OCI-LY7 (cell line): ENCODE data around the gene KCTD13. TPM values are rescaled to one million over a fixed set of nuclear protein-coding genes. Genes with fewer than 3 reads are reported as not detected.

ENCODE experiments used
- BruUV-seq: library from RNA; stranded (reverse); fragments of 400-500 nt; replicated peaks from 2 replicates; lab custom pipeline; 2021; lab: Mats Ljungman, UMichigan
- CTCF ChIA-PET: fragments of 300-600 bp; sonication (Branson Sonifier 250); formaldehyde crosslinking; loops from one replicate; lab custom pipeline; 2022; ENCODE audit warnings: antibody characterized with exemption; ENCODE audit not compliant: unreplicated experiment; lab: Charles Lee
- POLR2A ChIA-PET: fragments of 300-600 bp; sonication (Branson Sonifier 250); formaldehyde crosslinking; loops from one replicate; lab custom pipeline; 2022; ENCODE audit warnings: antibody characterized with exemption; lab: Charles Lee
- DNase-seq: peaks from one replicate; pipeline ENCODE4 v3.0.0-alpha.2; 2015; ENCODE audit warnings: low spot score
- H2AFZ ChIP-seq: fragments of 200-600 bp; sonication (generic), shearing (Covaris generic); 2 replicates; pipeline ENCODE4 v1.6.1; 2014; ENCODE audit warnings: mild to moderate bottlenecking, antibody characterized with exemption, low read length, moderate library complexity
- H3K27ac ChIP-seq: fragments of 200-600 bp; sonication (generic); 2 replicates; pipeline ENCODE4 v1.5.1; 2014; ENCODE audit warnings: mixed run types, low read depth, mild to moderate bottlenecking, moderate library complexity, low read length, inconsistent platforms; ENCODE audit not compliant: poor library complexity, severe bottlenecking
- H3K36me3 ChIP-seq: fragments of 200-600 bp; sonication (generic); 2 replicates; pipeline ENCODE4 v1.6.1; 2014; ENCODE audit warnings: mild to moderate bottlenecking, antibody characterized with exemption, low read length, moderate library complexity, mixed read lengths; ENCODE audit not compliant: insufficient read depth
- H3K4me1 ChIP-seq: fragments of 200-600 bp; sonication (generic); 2 replicates; pipeline ENCODE4 v1.5.1; 2014; ENCODE audit warnings: mild to moderate bottlenecking, low read length; ENCODE audit not compliant: insufficient read depth, poor library complexity, severe bottlenecking
- H3K4me2 ChIP-seq: fragments of 200-600 bp; sonication (generic); 2 replicates; pipeline ENCODE4 v1.6.1; 2014; ENCODE audit warnings: mild to moderate bottlenecking, low read length
- H3K4me3 ChIP-seq: fragments of 200-600 bp; sonication (generic); 2 replicates; pipeline ENCODE4 v1.5.1; 2014; ENCODE audit warnings: mild to moderate bottlenecking, low read depth, low read length; ENCODE audit not compliant: poor library complexity, severe bottlenecking
- H3K79me2 ChIP-seq: fragments of 200-600 bp; sonication (generic); 2 replicates; pipeline ENCODE4 v1.6.1; 2016; ENCODE audit warnings: low read depth, mild to moderate bottlenecking, low read length, moderate library complexity, mixed read lengths; ENCODE audit not compliant: insufficient read depth
- H3K9me2 ChIP-seq: fragments of 200-600 bp; sonication (generic); 2 replicates; pipeline ENCODE4 v1.6.1; 2016; ENCODE audit warnings: mild to moderate bottlenecking, low read length, mixed read lengths; ENCODE audit not compliant: insufficient read depth
- H3K9me3 ChIP-seq: fragments of 200-600 bp; sonication (generic); 2 replicates; pipeline ENCODE4 v1.6.1; 2014; ENCODE audit warnings: mild to moderate bottlenecking, mixed run types, low read length, mixed read lengths
- H4K20me1 ChIP-seq: fragments of 200-600 bp; sonication (generic); 2 replicates; pipeline ENCODE4 v1.6.1; 2014; ENCODE audit warnings: mild to moderate bottlenecking, antibody characterized with exemption, low read length, moderate library complexity, mixed read lengths; ENCODE audit not compliant: insufficient read depth
- CTCF ChIP-seq: fragments of 200-600 bp; sonication (generic); conservative IDR thresholded peaks from 2 replicates; pipeline ENCODE4 v1.5.1; 2014; ENCODE audit warnings: mild to moderate bottlenecking, antibody characterized with exemption, low read length, moderate library complexity, mixed read lengths
- EZH2phosphoT487 ChIP-seq: fragments of 200-600 bp; sonication (generic); IDR thresholded peaks from 2 replicates; pipeline ENCODE4 v1.6.1; 2018; ENCODE audit warnings: low read depth, borderline replicate concordance, mild to moderate bottlenecking, mixed run types, antibody characterized with exemption, low read length, moderate library complexity, mixed read lengths
- intact Hi-C: fragments of 100-400 bp; cut with micrococcal nuclease; formaldehyde crosslinking; loops from one replicate; pipeline ENCODE4 v1.10.0; 2022; ENCODE audit not compliant: unreplicated experiment
- total RNA-seq, 2 experiments: library from RNA; depleted of rRNA in 1 of 2; stranded (reverse); fragments of >200 nt in 1 of 2; shearing (Covaris generic) in 1 of 2; gene quantifications; 2 replicates each; pipeline ENCODE4 v1.2.3, GENCODE V29; 2014 to 2022

KCTD13 gene
- total RNA-seq, 2 experiments from 2014 or later = 15.9 to 48.0 TPM

- TF ChIP-seq EZH2phosphoT487 = no peak
- no peak for TF ChIP-seq CTCF
- POLR2A ChIA-PET = interaction anchor here (0.7 to 2.8 kb wide), 10 partner anchors 8 to 248 kb away, joined by 3 to 17 read pairs (median 5); partner anchors contain the start of genes QPRT, TAOK2 and TMEM219
- H3K79me2 ChIP-seq = peaks cover 15% of the 10 kb centered on the region; the same call in 1 of the 2 replicates
- TSS peak; percentile 72 for BruUV-seq
- no peak for DNase-seq
- no peak overlapping the region for H2AFZ ChIP-seq
- H3K4me2 ChIP-seq = peak overlapping the region; percentile 96
- no peaks in the 10 kb centered on the region for H3K9me3 ChIP-seq
- no peak overlapping the region for H3K27ac ChIP-seq
- H3K9me2 ChIP-seq = no peaks in the 10 kb centered on the region
- 0 out of 2 replicates have a peak, but pooled peaks cover 5% of the 10 kb centered on the region for H3K36me3 ChIP-seq
- H3K4me3 ChIP-seq = peak overlapping the region; percentile 91
- H3K4me1 ChIP-seq = peaks cover 25% of the 10 kb centered on the region
- CTCF ChIA-PET = interaction anchor here (0.7 kb wide), 1 partner anchor 46 kb away, joined by 4 read pairs; the partner anchor contains the start of gene TAOK2
- 0 out of 2 replicates have a peak, but pooled peaks cover 4% of the 10 kb centered on the region for H4K20me1 ChIP-seq
- intact Hi-C loops = loop anchor here (2.0 kb wide), 1 partner anchor 70 kb away; the partner anchor contains the start of gene INO80E
These were observed 1.3 kb upstream of the KCTD13 start for GRCh38 chr16:29927070-29927905.

GRCh38 chr16:29926711-29927052, 656 bp upstream of the KCTD13 start:
- ChIA-PET CTCF (interaction anchor here (0.7 kb wide), 1 partner anchor 197 kb away, joined by 7 read pairs; the partner anchor contains the start of gene MAPK3), POLR2A (interaction anchor here (0.7 to 2.8 kb wide), 12 partner anchors 9 to 247 kb away, joined by 3 to 17 read pairs (median 5); partner anchors contain the start of genes HIRIP3, QPRT, TAOK2 and TMEM219)
- peak overlapping the region; percentile 59; the same call in 1 of the 2 replicates for H2AFZ ChIP-seq
- peak overlapping the region; percentile 91 for H3K4me3 ChIP-seq
- H3K9me2 ChIP-seq = no peaks in the 10 kb centered on the region
- intact Hi-C loops = loop anchor here (1.0 to 2.0 kb wide), 3 partner anchors 29 to 70 kb away; partner anchors contain the start of genes INO80E and TAOK2
- H3K4me2 ChIP-seq = peak overlapping the region; percentile 96
- TF ChIP-seq CTCF = no peak
- TF ChIP-seq EZH2phosphoT487 = no peak
- H3K79me2 ChIP-seq = peaks cover 15% of the 10 kb centered on the region; the same call in 1 of the 2 replicates
- no peak for DNase-seq
- peaks cover 25% of the 10 kb centered on the region for H3K4me1 ChIP-seq
- H3K27ac ChIP-seq = peak overlapping the region; percentile 32
- no peaks in the 10 kb centered on the region for H3K9me3 ChIP-seq
- H3K36me3 ChIP-seq = peaks cover 10% of the 10 kb centered on the region; the same call in 1 of the 2 replicates
- BruUV-seq = no TSS peak
- H4K20me1 ChIP-seq = 0 out of 2 replicates have a peak, but pooled peaks cover 4% of the 10 kb centered on the region
